HCT116 (cell line): Measurements from ENCODE around the gene GRK6. TPM values are rescaled to one million over a fixed set of nuclear protein-coding genes. Genes with fewer than 3 reads are reported as not detected.

Source experiments
- ATAC-seq: fragments of 200-7000 bp; cut with Tn5 transposase; 2 replicates; pipeline ENCODE4 v1.9.1; 2020; ENCODE audit warnings: mild to moderate bottlenecking, moderate library complexity
- BruUV-seq: library from RNA; stranded (reverse); fragments of 400-500 nt; replicated peaks from 2 replicates; lab custom pipeline; 2021; lab: Mats Ljungman, UMichigan
- CTCF ChIA-PET: fragments of 300-600 bp; sonication (Branson Sonifier 250); formaldehyde crosslinking; loops from one replicate; lab custom pipeline; 2021; ENCODE audit warnings: antibody characterized with exemption; lab: Charles Lee
- POLR2A ChIA-PET: fragments of 300-600, 350-600 bp; sonication (Branson Sonifier 250); formaldehyde crosslinking; loops from one replicate; lab custom pipeline; 2021; ENCODE audit warnings: antibody characterized with exemption; lab: Charles Lee
- RAD21 ChIA-PET, 2 experiments: fragments of 300-600 bp; sonication (Branson Sonifier 250); formaldehyde crosslinking; loops; one replicate each; lab custom pipeline; 2023; ENCODE audit warnings: low total read pairs in 2 of 2; ENCODE audit not compliant: uncharacterized antibody in 2 of 2, unreplicated experiment in 2 of 2, low non-redundant PET in 1 of 2; lab: Charles Lee
- DNase-seq: peaks from one replicate; pipeline ENCODE4 v3.0.0-alpha.2; 2010; ENCODE audit warnings: low read depth, low spot score
- H2AFZ ChIP-seq: fragments of 200-600 bp; shearing (Covaris generic), sonication (generic); 2 replicates; pipeline ENCODE4 v1.6.1; 2017; ENCODE audit warnings: low read depth, mixed run types, mixed read lengths, antibody characterized with exemption, low read length; ENCODE audit not compliant: poor library complexity, severe bottlenecking
- H3K27ac ChIP-seq: 2 replicates; pipeline ENCODE4 v1.5.1; 2012; ENCODE audit warnings: low read depth, low read length
- H3K27me3 ChIP-seq: fragments of 200-600 bp; sonication (generic); 2 replicates; pipeline ENCODE4 v1.6.1; 2016; ENCODE audit warnings: mixed run types, low read length, mixed read lengths; ENCODE audit not compliant: insufficient read depth
- H3K36me3 ChIP-seq, 2 experiments: fragments of 200-500 bp in 1 of 2; fragments of 200-600 bp in 1 of 2; sonication (Bioruptor generic) in 1 of 2; sonication (generic) in 1 of 2; 2 replicates each; pipeline versions ENCODE4 v1.5.1 to v1.6.1; 2014 to 2016; ENCODE audit warnings: low read length in 2 of 2, inconsistent platforms in 1 of 2, mixed read lengths in 1 of 2, mixed run types in 1 of 2; ENCODE audit not compliant: insufficient read depth in 2 of 2, control insufficient read depth in 1 of 2
- H3K4me1 ChIP-seq, 2 experiments: fragments of 200-600 bp in 1 of 2; sonication (generic) in 1 of 2; 2 replicates each; pipeline versions ENCODE4 v1.5.1 to v1.6.1; 2012 to 2017; ENCODE audit warnings: low read length in 2 of 2, inconsistent platforms in 1 of 2, mild to moderate bottlenecking in 1 of 2, mixed read lengths in 1 of 2, mixed run types in 1 of 2, moderate library complexity in 1 of 2; ENCODE audit not compliant: insufficient read depth in 2 of 2, control insufficient read depth in 1 of 2
- H3K4me2 ChIP-seq: fragments of 200-600 bp; sonication (generic); 2 replicates; pipeline ENCODE4 v1.6.1; 2017; ENCODE audit warnings: mixed run types, low read length, mixed read lengths
- H3K4me3 ChIP-seq, 2 experiments: fragments of 200-600 bp in 1 of 2; sonication (generic) in 1 of 2; replicated peaks in 1 of 2; 2 replicates each; pipeline ENCODE4 v1.5.1; 2011 to 2016; ENCODE audit warnings: low read length in 2 of 2, control low read depth in 1 of 2, low read depth in 1 of 2, mild to moderate bottlenecking in 1 of 2, mixed read lengths in 1 of 2, mixed run types in 1 of 2
- H3K79me2 ChIP-seq: fragments of 200-600 bp; sonication (generic); 2 replicates; pipeline ENCODE4 v1.6.1; 2017; ENCODE audit warnings: mild to moderate bottlenecking, mixed run types, low read length, moderate library complexity, mixed read lengths; ENCODE audit not compliant: insufficient read depth
- H3K9ac ChIP-seq: fragments of 200-600 bp; sonication (generic); 2 replicates; pipeline ENCODE4 v1.6.1; 2016; ENCODE audit warnings: low read length, mixed read lengths
- H3K9me2 ChIP-seq: fragments of 200-600 bp; sonication (generic), shearing (Covaris generic); 2 replicates; pipeline ENCODE4 v1.6.1; 2017; ENCODE audit warnings: mixed run types, mild to moderate bottlenecking, moderate library complexity; ENCODE audit not compliant: insufficient read depth
- H3K9me3 ChIP-seq, 2 experiments: fragments of 200-500 bp in 1 of 2; fragments of 200-600 bp in 1 of 2; sonication (Bioruptor generic) in 1 of 2; sonication (generic) in 1 of 2; 2 replicates each; pipeline ENCODE4 v1.6.1; 2014 to 2017; ENCODE audit warnings: low read length in 2 of 2, mixed read lengths in 2 of 2, inconsistent platforms in 1 of 2, low read depth in 1 of 2, mild to moderate bottlenecking in 1 of 2, mixed run types in 1 of 2, moderate library complexity in 1 of 2; ENCODE audit not compliant: control insufficient read depth in 1 of 2, insufficient read depth in 1 of 2
- H4K20me1 ChIP-seq: fragments of 200-600 bp; sonication (generic), shearing (Covaris generic); 2 replicates; pipeline ENCODE4 v1.6.1; 2017; ENCODE audit warnings: mixed run types, mild to moderate bottlenecking, moderate library complexity; ENCODE audit not compliant: insufficient read depth
- CEBPB ChIP-seq: IDR thresholded peaks from 2 replicates; pipeline ENCODE4 v1.6.1; 2012; ENCODE audit warnings: low read depth
- ELF1 ChIP-seq: IDR thresholded peaks from 2 replicates; pipeline ENCODE4 v1.6.1; 2012; ENCODE audit warnings: low read depth, borderline replicate concordance
- JUND ChIP-seq: IDR thresholded peaks from 2 replicates; pipeline ENCODE4 v1.6.1; 2012
- POLR2A ChIP-seq: IDR thresholded peaks from 2 replicates; pipeline ENCODE4 v1.7.0; 2011; ENCODE audit warnings: borderline replicate concordance; ENCODE audit not compliant: insufficient read depth, insufficient read length; ENCODE audit errors: extremely low read depth
- POLR2AphosphoS5 ChIP-seq: IDR thresholded peaks from 2 replicates; pipeline ENCODE4 v1.6.1; 2011; ENCODE audit warnings: mild to moderate bottlenecking, low read depth, low read length, moderate library complexity
- REST ChIP-seq: IDR thresholded peaks from 2 replicates; pipeline ENCODE4 v1.6.1; 2012; ENCODE audit warnings: low read depth
- SIN3A ChIP-seq: IDR thresholded peaks from 2 replicates; pipeline ENCODE4 v1.6.1; 2012; ENCODE audit warnings: low read depth
- SP1 ChIP-seq: IDR thresholded peaks from 2 replicates; pipeline ENCODE4 v1.6.1; 2012; ENCODE audit warnings: low read depth
- ZFX ChIP-seq: fragments of 450-650 bp; IDR thresholded peaks from 2 replicates; pipeline ENCODE4 v1.6.1; 2017
- intact Hi-C: fragments of 100-400 bp; cut with micrococcal nuclease; formaldehyde crosslinking; loops from 2 replicates; pipeline ENCODE4 v1.10.0; 2022
- total RNA-seq: library from RNA; stranded (reverse); gene quantifications from one replicate; pipeline ENCODE4 v1.2.1, GENCODE V29; 2021; ENCODE audit not compliant: unreplicated experiment
- TF ChIP-seq, protein P1 (sequence below): IDR thresholded peaks from 2 replicates; pipeline ENCODE4 v1.6.1; 2011; ENCODE audit warnings: mild to moderate bottlenecking, low read length, moderate library complexity; ENCODE audit not compliant: insufficient replicate concordance; ENCODE audit errors: extremely low read depth

GRK6 gene
- total RNA-seq, 1 experiment from 2014 or later: 89.3 TPM

DNA sequence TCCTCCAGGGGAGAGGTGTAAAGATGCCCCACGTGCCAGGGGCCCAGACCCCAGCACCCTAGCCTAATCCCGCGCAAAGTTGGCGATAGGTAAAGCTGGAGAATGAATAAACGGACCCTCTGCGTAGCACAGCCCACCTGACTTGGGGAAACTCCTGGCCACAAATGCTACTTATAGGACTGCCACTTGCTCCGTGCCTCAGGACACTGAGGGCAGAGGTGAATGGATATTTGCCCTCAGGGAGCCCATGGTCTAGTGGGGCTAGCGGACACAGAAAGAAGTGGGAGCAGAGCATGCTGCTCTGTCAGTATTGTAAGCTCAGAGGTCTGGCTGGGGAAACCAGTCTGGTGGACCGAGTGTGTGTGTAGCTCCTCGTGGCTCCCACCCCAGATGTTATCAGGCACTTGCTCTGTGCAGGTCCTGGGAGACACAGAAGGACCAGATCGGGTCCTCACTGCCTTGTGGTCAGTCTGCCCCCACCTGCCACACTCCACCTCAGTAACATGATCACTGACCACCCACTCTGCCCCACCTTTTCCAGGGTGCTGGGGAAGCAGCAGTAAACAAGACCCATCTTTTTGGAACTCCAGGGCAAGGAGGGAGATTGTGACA lies 841 bp downstream of the GRK6 start:
- no peak for ATAC-seq
- peak overlapping the region; percentile 94 for H3K27ac ChIP-seq

GRCh38 chr5:177427919-177428573 lies 1.6 kb downstream of the GRK6 start:
- no peak for TF ChIP-seq ZFX
- no peak for TF ChIP-seq REST
- TF ChIP-seq, protein P1, sequence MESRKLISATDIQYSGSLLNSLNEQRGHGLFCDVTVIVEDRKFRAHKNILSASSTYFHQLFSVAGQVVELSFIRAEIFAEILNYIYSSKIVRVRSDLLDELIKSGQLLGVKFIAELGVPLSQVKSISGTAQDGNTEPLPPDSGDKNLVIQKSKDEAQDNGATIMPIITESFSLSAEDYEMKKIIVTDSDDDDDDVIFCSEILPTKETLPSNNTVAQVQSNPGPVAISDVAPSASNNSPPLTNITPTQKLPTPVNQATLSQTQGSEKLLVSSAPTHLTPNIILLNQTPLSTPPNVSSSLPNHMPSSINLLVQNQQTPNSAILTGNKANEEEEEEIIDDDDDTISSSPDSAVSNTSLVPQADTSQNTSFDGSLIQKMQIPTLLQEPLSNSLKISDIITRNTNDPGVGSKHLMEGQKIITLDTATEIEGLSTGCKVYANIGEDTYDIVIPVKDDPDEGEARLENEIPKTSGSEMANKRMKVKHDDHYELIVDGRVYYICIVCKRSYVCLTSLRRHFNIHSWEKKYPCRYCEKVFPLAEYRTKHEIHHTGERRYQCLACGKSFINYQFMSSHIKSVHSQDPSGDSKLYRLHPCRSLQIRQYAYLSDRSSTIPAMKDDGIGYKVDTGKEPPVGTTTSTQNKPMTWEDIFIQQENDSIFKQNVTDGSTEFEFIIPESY: no peak
- TF ChIP-seq SIN3A: no peak
- TF ChIP-seq CEBPB: no peak
- no peak for TF ChIP-seq ELF1
- TF ChIP-seq POLR2A: no peak
- no peak for TF ChIP-seq JUND
- no peak for DNase-seq
- ATAC-seq: no peak
- H2AFZ ChIP-seq: no peak overlapping the region
- peaks cover 39% of the 10 kb centered on the region for H3K79me2 ChIP-seq
- H3K27me3 ChIP-seq: no peaks in the 10 kb centered on the region
- no peaks in the 10 kb centered on the region for H4K20me1 ChIP-seq
- peak overlapping the region; percentile 80 to 98 for H3K4me3 ChIP-seq
- no peaks in the 10 kb centered on the region for H3K9me3 ChIP-seq
- peaks cover 15 to 28% of the 10 kb centered on the region in 2 experiments for H3K4me1 ChIP-seq
- ChIA-PET POLR2A (interaction anchor here (0.9 to 2.0 kb wide), 2 partner anchors 19 to 24 kb away, joined by 3 to 15 read pairs; no protein-coding TSS in a partner anchor), CTCF (interaction anchor here (2.3 kb wide), 1 partner anchor 118 kb away, joined by 6 read pairs; no protein-coding TSS in a partner anchor), RAD21 (no interaction called here)
- peak overlapping the region; percentile 94 for H3K27ac ChIP-seq
- H3K36me3 ChIP-seq: peaks cover 9 to 17% of the 10 kb centered on the region in 2 experiments; a peak in 3 of 4 replicates
- no TSS peak for BruUV-seq
- H3K4me2 ChIP-seq: peak overlapping the region; percentile 100
- H3K9me2 ChIP-seq: no peaks in the 10 kb centered on the region
- peak overlapping the region; percentile 98 for H3K9ac ChIP-seq
- intact Hi-C loops: no loop called here

More for the DNA sequence above, 841 bp downstream of the GRK6 start:
- Histone ChIP-seq H2AFZ (no peak overlapping the region), H3K4me3 (peak overlapping the region; percentile 80 to 98), H3K9me3 (no peaks in the 10 kb centered on the region), H3K9me2 (no peaks in the 10 kb centered on the region), H3K27me3 (no peaks in the 10 kb centered on the region), H3K4me2 (peak overlapping the region; percentile 100), H3K4me1 (peaks cover 15 to 28% of the 10 kb centered on the region in 2 experiments), H3K36me3 (peaks cover 7 to 13% of the 10 kb centered on the region in 2 experiments; a peak in 2 of 4 replicates), H4K20me1 (no peaks in the 10 kb centered on the region), H3K79me2 (peaks cover 39% of the 10 kb centered on the region), H3K9ac (peak overlapping the region; percentile 98)
- ChIA-PET POLR2A (interaction anchor here (0.9 to 2.0 kb wide), 7 partner anchors 10 to 26 kb away, joined by 3 to 15 read pairs (median 7); no protein-coding TSS in a partner anchor), RAD21 (interaction anchor here (1.4 to 1.7 kb wide), 2 partner anchors 23 to 37 kb away, joined by 3 read pairs; no protein-coding TSS in a partner anchor), CTCF (interaction anchor here (1.3 to 2.3 kb wide), 4 partner anchors 23 to 118 kb away, joined by 6 to 20 read pairs (median 9); no protein-coding TSS in a partner anchor)
- DNase-seq: no peak
- intact Hi-C loops: no loop called here
- BruUV-seq: TSS peak; percentile 66
- TF ChIP-seq POLR2AphosphoS5 (peak; percentile 35; the same call in 1 of the 2 replicates), SP1 (no peak)
